Neuronal stem cell (in vitro differentiated cells): ENCODE data around the gene OSM.
A peak's percentile ranks its signal among the peaks of the same experiment; 100 is the strongest.

Source experiments
- DNase-seq: peaks from one replicate; pipeline ENCODE4 v3.0.0-alpha.2; 2013; ENCODE audit warnings: low spot score
- H2AFZ ChIP-seq: one replicate; pipeline ENCODE4 v1.6.1; 2013; ENCODE audit warnings: mild to moderate bottlenecking, low read length, inconsistent platforms
- H2AK5ac ChIP-seq: 2 replicates; pipeline ENCODE4 v1.6.1; 2013; ENCODE audit warnings: low read depth, mild to moderate bottlenecking, inconsistent platforms, low read length, moderate library complexity, mixed read lengths
- H2BK120ac ChIP-seq: 2 replicates; pipeline ENCODE4 v1.6.1; 2013; ENCODE audit warnings: low read depth, mild to moderate bottlenecking, inconsistent platforms, low read length, moderate library complexity, mixed read lengths
- H2BK12ac ChIP-seq: one replicate; pipeline ENCODE4 v1.6.1; 2013; ENCODE audit warnings: low read length, inconsistent platforms
- H2BK15ac ChIP-seq: 2 replicates; pipeline ENCODE4 v1.6.1; 2013; ENCODE audit warnings: mild to moderate bottlenecking, low read length, inconsistent platforms, mixed read lengths
- H2BK5ac ChIP-seq: one replicate; pipeline ENCODE4 v1.6.1; 2013; ENCODE audit warnings: inconsistent platforms, mild to moderate bottlenecking, low read length, moderate library complexity
- H3K14ac ChIP-seq: one replicate; pipeline ENCODE4 v1.6.1; 2013; ENCODE audit warnings: low read length, inconsistent platforms
- H3K18ac ChIP-seq: 2 replicates; pipeline ENCODE4 v1.6.1; 2013; ENCODE audit warnings: low read length, inconsistent platforms
- H3K23ac ChIP-seq: 2 replicates; pipeline ENCODE4 v1.6.1; 2013; ENCODE audit warnings: low read depth, mild to moderate bottlenecking, mixed read lengths, low read length, inconsistent platforms; ENCODE audit not compliant: poor library complexity
- H3K27ac ChIP-seq: replicated peaks from 3 replicates; pipeline ENCODE4 v1.5.1; 2013; ENCODE audit warnings: low read length, inconsistent platforms
- H3K27me3 ChIP-seq, 3 experiments: 2 replicates each; pipeline ENCODE4 v1.6.1; 2013; ENCODE audit warnings: low read length in 3 of 3, mild to moderate bottlenecking in 2 of 3, inconsistent platforms in 1 of 3, low read depth in 1 of 3, mixed read lengths in 1 of 3, moderate library complexity in 1 of 3; ENCODE audit not compliant: control insufficient read depth in 3 of 3, insufficient read depth in 3 of 3
- H3K36me3 ChIP-seq, 2 donors: replicated peaks in 1 of 2; 2 replicates each; pipeline ENCODE4 v1.6.1; 2013; ENCODE audit warnings: low read length in 2 of 2; ENCODE audit not compliant: control insufficient read depth in 2 of 2, insufficient read depth in 2 of 2
- H3K4ac ChIP-seq: 2 replicates; pipeline ENCODE4 v1.6.1; 2013; ENCODE audit warnings: inconsistent platforms, mild to moderate bottlenecking, low read length, moderate library complexity
- H3K4me1 ChIP-seq, 2 donors: 1 replicate in 1 of 2; 2 replicates in 1 of 2; pipeline ENCODE4 v1.6.1; 2013; ENCODE audit warnings: low read length in 2 of 2, low read depth in 1 of 2; ENCODE audit not compliant: control insufficient read depth in 2 of 2, insufficient read depth in 1 of 2
- H3K4me2 ChIP-seq: one replicate; pipeline ENCODE4 v1.6.1; 2013; ENCODE audit warnings: mild to moderate bottlenecking, low read length, inconsistent platforms; ENCODE audit not compliant: insufficient read depth, poor library complexity, severe bottlenecking
- H3K4me3 ChIP-seq, 2 donors: 2 replicates each; pipeline ENCODE4 v1.5.1; 2013; ENCODE audit warnings: low read length in 2 of 2, mild to moderate bottlenecking in 2 of 2, inconsistent platforms in 1 of 2, moderate library complexity in 1 of 2
- H3K79me1 ChIP-seq: one replicate; pipeline ENCODE4 v1.6.1; 2013; ENCODE audit warnings: low read depth, mild to moderate bottlenecking, inconsistent platforms, low read length, moderate library complexity
- H3K9ac ChIP-seq: one replicate; pipeline ENCODE4 v1.6.1; 2013; ENCODE audit warnings: mild to moderate bottlenecking, low read depth, low read length, inconsistent platforms; ENCODE audit not compliant: poor library complexity
- H3K9me3 ChIP-seq, 2 donors: replicated peaks in 1 of 2; 2 replicates each; pipeline versions ENCODE3 to v1.6.1; 2013; ENCODE audit warnings: low read length in 2 of 2, mild to moderate bottlenecking in 2 of 2, inconsistent platforms in 1 of 2, low read depth in 1 of 2, mixed read lengths in 1 of 2, moderate library complexity in 1 of 2; ENCODE audit not compliant: control insufficient read depth in 2 of 2, insufficient read depth in 1 of 2
- H4K8ac ChIP-seq: one replicate; pipeline ENCODE4 v1.6.1; 2013; ENCODE audit warnings: low read depth, mild to moderate bottlenecking, inconsistent platforms, low read length, moderate library complexity
- H4K91ac ChIP-seq: one replicate; pipeline ENCODE4 v1.6.1; 2013; ENCODE audit warnings: low read length, low read depth, mild to moderate bottlenecking, inconsistent platforms; ENCODE audit not compliant: poor library complexity
- WGBS, 2 donors: extraction: QIAGEN DNeasy Blood & Tissue Kit; methylation state at CpG; one replicate each; pipeline ENCODE4 v1.1.7; 2013; ENCODE audit warnings: missing lambda C conversion rate in 2 of 2, mixed read lengths in 1 of 2; ENCODE audit not compliant: insufficient read length in 2 of 2, insufficient replicate concordance in 1 of 2; ENCODE audit errors: extremely low coverage in 2 of 2; 5-methylcytosine and 5-hydroxymethylcytosine counted together

Gene OSM

GRCh38 chr22:30230330-30230729 lies 36.3 kb downstream of the OSM start:
- Histone ChIP-seq H3K23ac (no peak overlapping the region), H2BK12ac (no peak overlapping the region), H4K8ac (no peak overlapping the region), H3K9me3 (no peaks in the 10 kb centered on the region), H3K4me1 (peaks cover 19 to 23% of the 10 kb centered on the region in 2 donors), H3K4me2 (no peak overlapping the region), H4K91ac (no peak overlapping the region), H3K4ac (no peak overlapping the region), H3K18ac (no peak overlapping the region), H2BK15ac (no peak overlapping the region), H3K27ac (no peak overlapping the region), H2BK120ac (no peak overlapping the region), H3K79me1 (no peaks in the 10 kb centered on the region), H3K27me3 (no peaks in the 10 kb centered on the region), H3K4me3 (no peak overlapping the region), H3K36me3 (no peaks in the 10 kb centered on the region), H3K9ac (no peak overlapping the region), H2AK5ac (no peak overlapping the region), H3K14ac (no peak overlapping the region), H2BK5ac (no peak overlapping the region), H2AFZ (no peak overlapping the region)
- no CpG with 5 or more reads among the region's 3 CpGs for whole genome bisulfite sequencing, 2 donors
- no peak for DNase-seq

DNA sequence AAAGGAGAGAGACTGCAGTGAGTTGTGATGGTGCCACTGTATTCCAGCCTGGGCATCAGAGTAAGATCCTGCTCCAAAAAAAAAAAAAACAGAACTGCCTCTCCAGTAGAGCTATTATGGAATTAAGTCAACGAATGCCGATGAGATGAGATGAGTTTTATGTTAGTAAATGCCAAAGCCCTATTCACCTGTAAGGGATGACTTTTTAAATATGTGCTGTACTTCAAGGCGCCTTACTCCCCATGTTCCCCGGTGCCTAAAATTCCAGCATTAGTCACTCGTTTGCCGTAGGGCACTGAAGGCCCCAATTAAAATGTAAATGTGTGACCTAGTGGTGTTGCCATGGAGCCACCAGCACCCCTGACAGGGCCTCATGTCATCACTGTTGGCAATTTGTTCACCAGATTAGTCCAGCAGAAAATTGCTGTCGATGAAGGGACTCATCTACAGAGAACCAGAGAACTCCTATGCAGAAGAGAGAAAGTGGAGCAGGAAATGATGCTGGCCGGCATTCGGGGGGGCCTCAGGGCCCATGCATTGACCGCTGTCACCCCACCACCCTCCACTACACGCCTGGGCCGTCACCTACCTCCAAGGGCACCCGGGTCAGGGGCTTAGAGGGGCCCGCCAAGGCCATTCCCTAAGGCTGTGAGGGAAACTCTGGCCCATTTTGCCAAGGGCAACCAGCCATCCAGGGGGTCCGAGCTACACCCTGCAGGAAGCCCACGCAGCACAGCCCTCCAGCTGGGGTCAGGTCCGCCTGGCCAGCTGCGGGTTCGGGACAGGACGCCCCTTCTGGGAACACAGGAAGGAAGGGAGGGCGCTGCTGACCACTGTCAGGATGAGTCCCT lies 37.9 kb downstream of the OSM start:
- H2BK5ac ChIP-seq, result no peak overlapping the region
- peak overlapping the region; percentile 54 for H2BK15ac ChIP-seq
- H3K79me1 ChIP-seq, result no peaks in the 10 kb centered on the region
- no peak overlapping the region for H4K91ac ChIP-seq
- H3K4me3 ChIP-seq, result no peak overlapping the region
- H3K4me1 ChIP-seq, result peaks cover 14 to 16% of the 10 kb centered on the region in 2 donors
- no peak for DNase-seq
- no peak overlapping the region for H2BK12ac ChIP-seq
- peak overlapping the region; percentile 44 for H2BK120ac ChIP-seq
- no peak overlapping the region for H3K23ac ChIP-seq
- no peak overlapping the region for H3K27ac ChIP-seq
- no peak overlapping the region for H3K4me2 ChIP-seq
- no peak overlapping the region for H4K8ac ChIP-seq
- H2AFZ ChIP-seq, result peak overlapping the region; percentile 36
- WGBS, 2 donors, result no CpG with 5 or more reads among the region's 21 CpGs
- peak overlapping the region; percentile 68 for H2AK5ac ChIP-seq
- H3K14ac ChIP-seq, result no peak overlapping the region
- H3K4ac ChIP-seq, result peak overlapping the region; percentile 59
- H3K36me3 ChIP-seq, result no peaks in the 10 kb centered on the region
- H3K27me3 ChIP-seq, result no peaks in the 10 kb centered on the region
- peak overlapping the region; percentile 86 for H3K18ac ChIP-seq
- no peaks in the 10 kb centered on the region for H3K9me3 ChIP-seq
- peak overlapping the region; percentile 77 for H3K9ac ChIP-seq

GRCh38 chr22:30227438-30228228 lies 39.0 kb downstream of the OSM start:
- peaks cover 8 to 16% of the 10 kb centered on the region in 2 donors for H3K4me1 ChIP-seq
- no peak overlapping the region for H2BK12ac ChIP-seq
- no peaks in the 10 kb centered on the region for H3K79me1 ChIP-seq
- H3K23ac ChIP-seq, result no peak overlapping the region
- H2AK5ac ChIP-seq, result no peak overlapping the region
- H3K27me3 ChIP-seq, result peaks cover 0 to 4% (median 0%) of the 10 kb centered on the region in 3 experiments
- no peaks in the 10 kb centered on the region for H3K9me3 ChIP-seq
- no peak overlapping the region for H2AFZ ChIP-seq
- no CpG with 5 or more reads among the region's 4 CpGs for WGBS, 2 donors
- no peak overlapping the region for H2BK120ac ChIP-seq
- no peak overlapping the region for H3K18ac ChIP-seq
- DNase-seq, result no peak
- H2BK5ac ChIP-seq, result no peak overlapping the region
- H4K8ac ChIP-seq, result no peak overlapping the region
- no peak overlapping the region for H3K4ac ChIP-seq
- H3K14ac ChIP-seq, result no peak overlapping the region
- H4K91ac ChIP-seq, result no peak overlapping the region
- H2BK15ac ChIP-seq, result no peak overlapping the region
- no peaks in the 10 kb centered on the region for H3K36me3 ChIP-seq
- H3K4me3 ChIP-seq, result no peak overlapping the region
- H3K4me2 ChIP-seq, result no peak overlapping the region
- no peak overlapping the region for H3K9ac ChIP-seq
- H3K27ac ChIP-seq, result no peak overlapping the region
